Caco-2 (cell line): ENCODE measurements around the gene UBA5. TPM values are rescaled to one million over a fixed set of nuclear protein-coding genes. Genes with fewer than 3 reads are reported as not detected.

Experiments used
- BruUV-seq: library from RNA; stranded (reverse); fragments of 400-500 nt; replicated peaks from 2 replicates; lab custom pipeline; 2021; lab: Mats Ljungman, UMichigan
- CTCF ChIA-PET: fragments of 300-600 bp; sonication (Branson Sonifier 250); formaldehyde crosslinking; loops from one replicate; lab custom pipeline; 2022; ENCODE audit warnings: antibody characterized with exemption; lab: Charles Lee
- POLR2A ChIA-PET: fragments of 300-600 bp; sonication (Branson Sonifier 250); formaldehyde crosslinking; loops from one replicate; lab custom pipeline; 2022; ENCODE audit warnings: antibody characterized with exemption; lab: Charles Lee
- DNase-seq, 2 experiments: peaks; one replicate each; pipeline versions ENCODE4 v3.0.0 to v3.0.0-alpha.2; 2020 to 2022
- H3K27me3 ChIP-seq: replicated peaks from 2 replicates; pipeline ENCODE4 v1.6.0; 2011; ENCODE audit warnings: low read length; ENCODE audit not compliant: control insufficient read depth, insufficient read depth
- H3K36me3 ChIP-seq: 2 replicates; pipeline ENCODE4 v1.5.1; 2011; ENCODE audit warnings: low read length; ENCODE audit not compliant: control insufficient read depth, insufficient read depth
- H3K4me1 ChIP-seq: fragments of 250-450 bp; sonication (Bioruptor Pico); 2 replicates; pipeline ENCODE4 v1.5.1; 2020; ENCODE audit warnings: mild to moderate bottlenecking
- H3K4me3 ChIP-seq: 2 replicates; pipeline ENCODE4 v1.5.1; 2011; ENCODE audit warnings: low read depth, mild to moderate bottlenecking, control low read depth, low read length
- H3K9me3 ChIP-seq: fragments of 250-450 bp; sonication (Bioruptor Pico); 2 replicates; pipeline ENCODE4 v1.5.1; 2020; ENCODE audit warnings: mild to moderate bottlenecking, moderate library complexity
- H3K27ac Mint-ChIP-seq: one replicate; pipeline ENCODE4 v1.8.0; 2022; ENCODE audit warnings: mixed read lengths; ENCODE audit not compliant: unreplicated experiment
- H3K27me3 Mint-ChIP-seq: one replicate; pipeline ENCODE4 v1.8.0; 2022; ENCODE audit warnings: mixed read lengths; ENCODE audit not compliant: insufficient read depth, unreplicated experiment
- H3K36me3 Mint-ChIP-seq: one replicate; pipeline ENCODE4 v1.8.0; 2022; ENCODE audit warnings: mild to moderate bottlenecking, mixed read lengths; ENCODE audit not compliant: insufficient read depth, unreplicated experiment
- H3K4me1 Mint-ChIP-seq: one replicate; pipeline ENCODE4 v1.8.0; 2022; ENCODE audit warnings: low read depth, mixed read lengths; ENCODE audit not compliant: unreplicated experiment
- H3K4me3 Mint-ChIP-seq: one replicate; pipeline ENCODE4 v1.8.0; 2022; ENCODE audit warnings: mild to moderate bottlenecking, moderate library complexity, mixed read lengths; ENCODE audit not compliant: unreplicated experiment
- H3K9me3 Mint-ChIP-seq: one replicate; pipeline ENCODE4 v1.8.0; 2022; ENCODE audit warnings: mixed read lengths; ENCODE audit not compliant: unreplicated experiment
- CTCF ChIP-seq, 2 experiments: fragments of 200-600 bp in 1 of 2; IDR thresholded peaks; 1 replicate in 1 of 2; 2 replicates in 1 of 2; pipeline versions ENCODE4 v1.5.1 to v1.8.0; 2011 to 2022; ENCODE audit warnings: antibody characterized with exemption in 1 of 2, control low read depth in 1 of 2, inconsistent platforms in 1 of 2, low read depth in 1 of 2, low read length in 1 of 2, mild to moderate bottlenecking in 1 of 2, moderate library complexity in 1 of 2; ENCODE audit not compliant: insufficient read depth in 1 of 2, severe bottlenecking in 1 of 2, unreplicated experiment in 1 of 2
- intact Hi-C: fragments of 100-400 bp; cut with micrococcal nuclease; formaldehyde crosslinking; loops from one replicate; pipeline ENCODE4 v1.10.0; 2022; ENCODE audit not compliant: unreplicated experiment
- total RNA-seq: library from RNA; stranded (reverse); gene quantifications from 2 replicates; pipeline ENCODE4 v1.2.3, GENCODE V29; 2022

Gene UBA5
- total RNA-seq, 1 experiment from 2014 or later = 47.6 TPM

- CTCF ChIA-PET = interaction anchor here (0.7 to 1.1 kb wide), 4 partner anchors 9 to 847 kb away, joined by 3 to 5 read pairs (median 4); partner anchors contain the start of gene CDV3
- no peaks in the 10 kb centered on the region for H3K9me3 ChIP-seq
- DNase-seq = peak in 1 of 2 experiments; percentile 34
- Mint-ChIP-seq H3K27me3 (peaks cover 2% of the 10 kb centered on the region), H3K27ac (no peak overlapping the region), H3K9me3 (no peaks in the 10 kb centered on the region), H3K4me1 (peaks cover 9% of the 10 kb centered on the region), H3K4me3 (no peak overlapping the region), H3K36me3 (peaks cover 7% of the 10 kb centered on the region)
- H3K4me3 ChIP-seq = no peak overlapping the region
- no peaks in the 10 kb centered on the region for H3K27me3 ChIP-seq
- H3K4me1 ChIP-seq = peaks cover 4% of the 10 kb centered on the region; the same call in 1 of the 2 replicates
- peak; percentile 54 to 56 for TF ChIP-seq CTCF (IDR thresholded peaks at IDR 0.05; ENCODE audit: insufficient read depth in 1 of 2, low read depth in 1 of 2, low read length in 1 of 2, severe bottlenecking in 1 of 2, unreplicated experiment in 1 of 2)
- no TSS peak for BruUV-seq
- intact Hi-C loops = loop anchor here (1.0 to 10.0 kb wide), 2 partner anchors 697 to 848 kb away; partner anchors contain the start of gene CDV3
- H3K36me3 ChIP-seq = no peaks in the 10 kb centered on the region
- POLR2A ChIA-PET = no interaction called here
Observed at GRCh38 chr3:132726341-132726823, 66.3 kb downstream of the UBA5 start.

Other genes with a start within 250 kb of the UBA5 start
- gene DNAJC13, start 242.8 kb upstream of the UBA5 start, total RNA-seq = 38.1 and 42.3 TPM in 2 replicates
- not detected in 2 replicates for gene ACKR4, start 63.1 kb upstream of the UBA5 start, total RNA-seq
- 25.8 and 33.0 TPM in 2 replicates for gene ACAD11, start 520 bp upstream of the UBA5 start, total RNA-seq
- gene NPHP3, start 62.1 kb downstream of the UBA5 start, total RNA-seq = 16.0 and 16.9 TPM in 2 replicates